Neural progenitor cell (in vitro differentiated cells): ENCODE measurements around the gene ZSCAN18. TPM values are rescaled to one million over a fixed set of nuclear protein-coding genes. Genes with fewer than 3 reads are reported as not detected.

Source experiments
- DNase-seq: peaks from one replicate; pipeline ENCODE4 v3.0.0-alpha.2; 2016; ENCODE audit warnings: low spot score
- H2AFZ ChIP-seq: fragments of 200-600 bp; sonication (generic); replicated peaks from 2 replicates; pipeline ENCODE4 v1.6.1; 2016; ENCODE audit warnings: antibody characterized with exemption
- H3F3A ChIP-seq: fragments of 200-600 bp; sonication (generic); 2 replicates; pipeline ENCODE4 v1.6.1; 2016; ENCODE audit warnings: antibody characterized with exemption, low read depth
- H3K27ac ChIP-seq: fragments of 200-600 bp; sonication (generic); 2 replicates; pipeline ENCODE4 v1.5.1; 2016; ENCODE audit warnings: mild to moderate bottlenecking
- H3K27me3 ChIP-seq: fragments of 200-600 bp; sonication (generic); 2 replicates; pipeline ENCODE4 v1.6.1; 2016; ENCODE audit warnings: mild to moderate bottlenecking, moderate library complexity
- H3K36me3 ChIP-seq: fragments of 200-600 bp; sonication (generic); 2 replicates; pipeline ENCODE4 v1.5.1; 2016
- H3K4me1 ChIP-seq: fragments of 200-600 bp; sonication (generic); 2 replicates; pipeline ENCODE4 v1.6.1; 2016; ENCODE audit warnings: mixed run types
- H3K4me2 ChIP-seq: fragments of 200-600 bp; sonication (generic); 2 replicates; pipeline ENCODE4 v1.6.1; 2016
- H3K4me3 ChIP-seq: fragments of 200-600 bp; sonication (generic); 2 replicates; pipeline ENCODE4 v1.5.1; 2016
- H3K79me2 ChIP-seq: fragments of 200-600 bp; sonication (generic); 2 replicates; pipeline ENCODE4 v1.6.1; 2016; ENCODE audit warnings: low read depth
- H3K9ac ChIP-seq: fragments of 200-600 bp; sonication (generic); 2 replicates; pipeline ENCODE4 v1.6.1; 2016
- H3K9me3 ChIP-seq: fragments of 200-600 bp; sonication (generic); 2 replicates; pipeline ENCODE4 v1.5.1; 2016; ENCODE audit warnings: low read depth
- H4K20me1 ChIP-seq: fragments of 200-600 bp; sonication (generic); 2 replicates; pipeline ENCODE4 v1.6.1; 2016; ENCODE audit warnings: low read depth
- H3K27ac Mint-ChIP-seq: 3 replicates; pipeline ENCODE4 v1.8.0; 2021; ENCODE audit warnings: mixed read lengths
- H3K27me3 Mint-ChIP-seq: 2 replicates; pipeline ENCODE4 v1.8.0; 2022; ENCODE audit warnings: low read depth, mild to moderate bottlenecking, inconsistent platforms, moderate library complexity, mixed read lengths; ENCODE audit not compliant: insufficient read depth
- H3K36me3 Mint-ChIP-seq: 3 replicates; pipeline ENCODE4 v1.8.0; 2021; ENCODE audit warnings: mixed read lengths
- H3K4me1 Mint-ChIP-seq: 3 replicates; pipeline ENCODE4 v1.8.0; 2021; ENCODE audit warnings: mixed read lengths
- H3K4me3 Mint-ChIP-seq: 3 replicates; pipeline ENCODE4 v1.8.0; 2021; ENCODE audit warnings: mild to moderate bottlenecking, moderate library complexity, mixed read lengths
- H3K9me3 Mint-ChIP-seq: 3 replicates; pipeline ENCODE4 v1.8.0; 2020; ENCODE audit warnings: mixed read lengths
- CTCF ChIP-seq: fragments of 200-600 bp; sonication (generic); IDR thresholded peaks from 2 replicates; pipeline ENCODE4 v1.5.1; 2017; ENCODE audit warnings: antibody characterized with exemption, mild to moderate bottlenecking
- EZH2 ChIP-seq: fragments of 200-600 bp; sonication (generic); IDR thresholded peaks from 2 replicates; pipeline ENCODE4 v1.6.1; 2017; ENCODE audit warnings: antibody characterized with exemption, mild to moderate bottlenecking, moderate library complexity
- EZH2phosphoT487 ChIP-seq: fragments of 200-600 bp; sonication (generic); IDR thresholded peaks from 2 replicates; pipeline ENCODE4 v1.6.1; 2017; ENCODE audit warnings: antibody characterized with exemption
- total RNA-seq: library from RNA; depleted of rRNA; stranded (reverse); fragments of >200 nt; gene quantifications from 2 replicates; pipeline ENCODE4 v1.2.3, GENCODE V29; 2015; ENCODE audit warnings: low replicate concordance

ZSCAN18 gene
- total RNA-seq, 1 donor from 2014 or later: 49.1 TPM

GRCh38 chr19:58123354-58123753 is 25.3 kb upstream of the ZSCAN18 start:
- H3K4me3 ChIP-seq: no peak overlapping the region
- H3K4me2 ChIP-seq: no peak overlapping the region
- Mint-ChIP-seq H3K4me1 (no peaks in the 10 kb centered on the region), H3K36me3 (peaks cover 31% of the 10 kb centered on the region), H3K27me3 (peaks cover 15% of the 10 kb centered on the region), H3K27ac (no peak overlapping the region), H3K9me3 (peaks cover 90% of the 10 kb centered on the region), H3K4me3 (no peak overlapping the region)
- no peak overlapping the region for H3K9ac ChIP-seq
- peaks cover 18% of the 10 kb centered on the region for H3K36me3 ChIP-seq
- H2AFZ ChIP-seq: no peak overlapping the region
- DNase-seq: peak; percentile 6
- H3K9me3 ChIP-seq: peaks cover 30% of the 10 kb centered on the region
- no peaks in the 10 kb centered on the region for H3K27me3 ChIP-seq
- TF ChIP-seq CTCF (no peak), EZH2phosphoT487 (no peak), EZH2 (no peak)
- H3F3A ChIP-seq: peaks cover under 1% of the 10 kb centered on the region
- H3K79me2 ChIP-seq: no peaks in the 10 kb centered on the region
- no peaks in the 10 kb centered on the region for H3K4me1 ChIP-seq
- H4K20me1 ChIP-seq: no peaks in the 10 kb centered on the region
- no peak overlapping the region for H3K27ac ChIP-seq

GRCh38 chr19:58118979-58119733 is 21.1 kb upstream of the ZSCAN18 start:
- Histone ChIP-seq H4K20me1 (no peaks in the 10 kb centered on the region), H3K9me3 (peaks cover 9% of the 10 kb centered on the region), H3K4me1 (no peaks in the 10 kb centered on the region), H3K4me3 (no peak overlapping the region), H3K36me3 (no peaks in the 10 kb centered on the region), H3K4me2 (no peak overlapping the region), H3F3A (no peaks in the 10 kb centered on the region), H2AFZ (no peak overlapping the region), H3K27me3 (no peaks in the 10 kb centered on the region), H3K9ac (no peak overlapping the region), H3K27ac (no peak overlapping the region), H3K79me2 (no peaks in the 10 kb centered on the region)
- H3K36me3 Mint-ChIP-seq: peaks cover 15% of the 10 kb centered on the region
- TF ChIP-seq EZH2 (no peak), CTCF (no peak), EZH2phosphoT487 (no peak)
- no peaks in the 10 kb centered on the region for H3K4me1 Mint-ChIP-seq
- peaks cover 80% of the 10 kb centered on the region for H3K9me3 Mint-ChIP-seq
- H3K27ac Mint-ChIP-seq: no peak overlapping the region
- no peak for DNase-seq
- no peak overlapping the region for H3K4me3 Mint-ChIP-seq
- H3K27me3 Mint-ChIP-seq: peaks cover 11% of the 10 kb centered on the region

GRCh38 chr19:58117841-58118575 is 20.0 kb upstream of the ZSCAN18 start:
- Histone ChIP-seq H3K79me2 (no peaks in the 10 kb centered on the region), H3K4me2 (no peak overlapping the region), H3K9me3 (peaks cover 9% of the 10 kb centered on the region), H3K27ac (no peak overlapping the region), H3K4me1 (no peaks in the 10 kb centered on the region), H4K20me1 (no peaks in the 10 kb centered on the region), H3K9ac (no peak overlapping the region), H3F3A (no peaks in the 10 kb centered on the region), H3K36me3 (no peaks in the 10 kb centered on the region), H3K27me3 (no peaks in the 10 kb centered on the region), H3K4me3 (no peak overlapping the region), H2AFZ (no peak overlapping the region)
- peaks cover 76% of the 10 kb centered on the region for H3K9me3 Mint-ChIP-seq
- no peak overlapping the region for H3K27ac Mint-ChIP-seq
- peaks cover 15% of the 10 kb centered on the region for H3K36me3 Mint-ChIP-seq
- H3K4me3 Mint-ChIP-seq: no peak overlapping the region
- peaks cover 11% of the 10 kb centered on the region for H3K27me3 Mint-ChIP-seq
- H3K4me1 Mint-ChIP-seq: no peaks in the 10 kb centered on the region
- TF ChIP-seq EZH2 (no peak), CTCF (no peak), EZH2phosphoT487 (no peak)
- no peak for DNase-seq
